PC-3 (cell line): ENCODE measurements around the gene LMAN2.

ENCODE experiments used
- EZH2phosphoT487 ChIP-seq: fragments of 300-600 bp; sonication (generic); IDR thresholded peaks from 2 replicates; pipeline ENCODE4 v1.6.1; 2018; ENCODE audit warnings: mild to moderate bottlenecking, antibody characterized with exemption, low read length, borderline replicate concordance
- TF ChIP-seq, protein P1 (sequence below): fragments of 300-600 bp; sonication (generic); conservative IDR thresholded peaks from 2 replicates; pipeline ENCODE4 v1.5.1; 2017; ENCODE audit warnings: antibody characterized with exemption, low read depth, mild to moderate bottlenecking, low read length

DNA sequence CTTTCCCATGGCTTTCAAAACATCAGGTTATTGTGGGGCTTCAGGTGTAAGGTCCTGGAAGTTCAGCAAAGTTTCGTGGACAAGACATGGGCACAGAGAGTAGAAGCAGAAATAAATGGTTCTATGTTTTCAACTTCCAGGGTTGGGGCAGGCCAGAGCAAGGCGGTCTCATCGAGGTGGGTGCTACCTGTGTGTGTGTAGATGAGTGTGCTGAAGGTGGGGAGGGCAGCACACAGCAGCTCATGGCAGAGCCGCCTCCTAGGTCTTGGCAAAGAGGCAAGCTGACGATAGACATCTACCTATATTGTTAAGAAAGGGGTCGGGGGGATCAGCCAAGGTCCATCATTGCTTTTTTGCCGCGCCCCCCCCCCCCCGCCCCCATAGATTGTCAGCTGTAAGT lies 51.8 kb downstream of the LMAN2 start:
- TF ChIP-seq, protein P1, sequence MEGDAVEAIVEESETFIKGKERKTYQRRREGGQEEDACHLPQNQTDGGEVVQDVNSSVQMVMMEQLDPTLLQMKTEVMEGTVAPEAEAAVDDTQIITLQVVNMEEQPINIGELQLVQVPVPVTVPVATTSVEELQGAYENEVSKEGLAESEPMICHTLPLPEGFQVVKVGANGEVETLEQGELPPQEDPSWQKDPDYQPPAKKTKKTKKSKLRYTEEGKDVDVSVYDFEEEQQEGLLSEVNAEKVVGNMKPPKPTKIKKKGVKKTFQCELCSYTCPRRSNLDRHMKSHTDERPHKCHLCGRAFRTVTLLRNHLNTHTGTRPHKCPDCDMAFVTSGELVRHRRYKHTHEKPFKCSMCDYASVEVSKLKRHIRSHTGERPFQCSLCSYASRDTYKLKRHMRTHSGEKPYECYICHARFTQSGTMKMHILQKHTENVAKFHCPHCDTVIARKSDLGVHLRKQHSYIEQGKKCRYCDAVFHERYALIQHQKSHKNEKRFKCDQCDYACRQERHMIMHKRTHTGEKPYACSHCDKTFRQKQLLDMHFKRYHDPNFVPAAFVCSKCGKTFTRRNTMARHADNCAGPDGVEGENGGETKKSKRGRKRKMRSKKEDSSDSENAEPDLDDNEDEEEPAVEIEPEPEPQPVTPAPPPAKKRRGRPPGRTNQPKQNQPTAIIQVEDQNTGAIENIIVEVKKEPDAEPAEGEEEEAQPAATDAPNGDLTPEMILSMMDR, result no peak
- no peak for TF ChIP-seq EZH2phosphoT487
